GM12865 (cell line): Measurements from ENCODE around the gene ZNF185.

Experiments
- DNase-seq: peaks from one replicate; pipeline ENCODE4 v3.0.0; 2010; ENCODE audit warnings: low read depth
- H3K4me3 ChIP-seq: 2 replicates; pipeline ENCODE4 v1.5.1; 2011; ENCODE audit warnings: mild to moderate bottlenecking, low read depth, low read length, control low read depth
- CTCF ChIP-seq: IDR thresholded peaks from 2 replicates; pipeline ENCODE4 v1.5.1; 2011; ENCODE audit warnings: low read length, control low read depth, low read depth, inconsistent platforms; ENCODE audit not compliant: insufficient read depth; ENCODE audit errors: missing control alignments

Gene ZNF185

GRCh38 chrX:152878976-152879755, 18.7 kb upstream of the ZNF185 start:
- no peak overlapping the region for H3K4me3 ChIP-seq
- no peak for DNase-seq
- TF ChIP-seq CTCF: no peak

GRCh38 chrX:152881289-152881688, 16.6 kb upstream of the ZNF185 start:
- DNase-seq: no peak
- no peak for TF ChIP-seq CTCF
- H3K4me3 ChIP-seq: no peak overlapping the region

GRCh38 chrX:152884171-152884570, 13.7 kb upstream of the ZNF185 start:
- no peak for TF ChIP-seq CTCF
- no peak for DNase-seq
- H3K4me3 ChIP-seq: no peak overlapping the region

- no peak overlapping the region for H3K4me3 ChIP-seq
- no peak for TF ChIP-seq CTCF
- no peak for DNase-seq
Observed at GRCh38 chrX:152886716-152887115, 11.2 kb upstream of the ZNF185 start.

- no peak for TF ChIP-seq CTCF
- DNase-seq: no peak
- H3K4me3 ChIP-seq: no peak overlapping the region
Observed at GRCh38 chrX:152892499-152892898, 5.4 kb upstream of the ZNF185 start.

GRCh38 chrX:152892999-152893891, 4.6 kb upstream of the ZNF185 start:
- TF ChIP-seq CTCF: no peak
- DNase-seq: no peak
- H3K4me3 ChIP-seq: no peak overlapping the region
